Measurements from ENCODE around the gene FTSJ3. TPM values are rescaled to one million over a fixed set of nuclear protein-coding genes. Genes with fewer than 3 reads are reported as not detected.
"Not testable (repeated sequence)": the region's sequence is repeated elsewhere in the genome, so short reads cannot be mapped to it uniquely, and the experiment has no call there.

Gene FTSJ3
- total RNA-seq, 1 donor from 2014 or later, result 42.0 TPM

DNA sequence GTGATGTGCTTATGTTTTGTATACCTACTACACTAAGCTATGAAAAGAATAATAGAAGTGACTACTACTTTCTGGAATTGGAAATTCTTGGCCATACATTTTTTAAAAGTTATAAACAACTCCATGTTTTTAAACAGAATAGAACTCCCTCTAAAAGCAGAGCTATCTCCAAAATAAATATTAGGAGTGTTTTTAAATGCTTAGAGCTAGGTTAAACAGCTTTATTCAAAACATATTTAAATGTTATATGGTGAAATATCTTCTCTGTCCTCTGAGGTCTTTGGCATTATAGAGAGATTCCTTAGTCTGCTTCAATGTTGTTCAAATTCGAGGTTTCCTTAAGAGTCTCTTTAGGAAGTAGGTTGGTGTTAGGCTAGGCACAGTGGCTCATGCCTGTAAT lies 23.1 kb downstream of the FTSJ3 start:
- Mint-ChIP-seq H3K9me3 (ENCODE audit: unreplicated experiment) (no peaks in the 10 kb centered on the region), H3K36me3 (ENCODE audit: unreplicated experiment) (no peaks in the 10 kb centered on the region), H3K27me3 (ENCODE audit: unreplicated experiment) (no peaks in the 10 kb centered on the region), H3K27ac (ENCODE audit: unreplicated experiment) (no peak overlapping the region), H3K4me1 (ENCODE audit: low read depth, unreplicated experiment) (no peaks in the 10 kb centered on the region), H3K4me3 (ENCODE audit: unreplicated experiment) (no peak overlapping the region)
- TF ChIP-seq, protein P1, sequence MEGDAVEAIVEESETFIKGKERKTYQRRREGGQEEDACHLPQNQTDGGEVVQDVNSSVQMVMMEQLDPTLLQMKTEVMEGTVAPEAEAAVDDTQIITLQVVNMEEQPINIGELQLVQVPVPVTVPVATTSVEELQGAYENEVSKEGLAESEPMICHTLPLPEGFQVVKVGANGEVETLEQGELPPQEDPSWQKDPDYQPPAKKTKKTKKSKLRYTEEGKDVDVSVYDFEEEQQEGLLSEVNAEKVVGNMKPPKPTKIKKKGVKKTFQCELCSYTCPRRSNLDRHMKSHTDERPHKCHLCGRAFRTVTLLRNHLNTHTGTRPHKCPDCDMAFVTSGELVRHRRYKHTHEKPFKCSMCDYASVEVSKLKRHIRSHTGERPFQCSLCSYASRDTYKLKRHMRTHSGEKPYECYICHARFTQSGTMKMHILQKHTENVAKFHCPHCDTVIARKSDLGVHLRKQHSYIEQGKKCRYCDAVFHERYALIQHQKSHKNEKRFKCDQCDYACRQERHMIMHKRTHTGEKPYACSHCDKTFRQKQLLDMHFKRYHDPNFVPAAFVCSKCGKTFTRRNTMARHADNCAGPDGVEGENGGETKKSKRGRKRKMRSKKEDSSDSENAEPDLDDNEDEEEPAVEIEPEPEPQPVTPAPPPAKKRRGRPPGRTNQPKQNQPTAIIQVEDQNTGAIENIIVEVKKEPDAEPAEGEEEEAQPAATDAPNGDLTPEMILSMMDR (IDR thresholded peaks at IDR 0.05; ENCODE audit: partially characterized antibody, unreplicated experiment), result no peak
- DNase-seq, result no peak

DNA sequence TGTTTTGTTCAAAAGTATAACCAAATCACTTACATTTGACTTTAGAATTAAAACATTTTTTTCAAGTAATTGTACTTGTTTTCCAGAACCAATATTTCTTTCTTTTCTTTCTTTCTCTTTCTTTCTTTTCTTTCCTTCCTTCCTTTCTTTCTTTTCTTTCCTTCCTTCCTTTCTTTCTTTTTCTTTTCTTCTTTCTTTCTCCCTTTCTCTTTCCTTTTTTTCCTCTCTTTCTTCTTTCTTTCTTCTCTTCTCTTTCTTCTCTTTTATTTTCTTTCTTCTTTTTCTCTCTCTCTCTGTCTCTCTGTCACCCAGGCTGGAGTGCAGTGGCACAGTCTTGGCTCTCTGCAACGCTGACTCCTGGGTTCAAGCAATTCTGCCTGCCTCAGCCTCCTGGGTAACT lies 26.7 kb downstream of the FTSJ3 start:
- Mint-ChIP-seq H3K27me3 (ENCODE audit: unreplicated experiment) (no peaks in the 10 kb centered on the region), H3K36me3 (ENCODE audit: unreplicated experiment) (no peaks in the 10 kb centered on the region), H3K4me1 (ENCODE audit: low read depth, unreplicated experiment) (no peaks in the 10 kb centered on the region), H3K9me3 (ENCODE audit: unreplicated experiment) (no peaks in the 10 kb centered on the region), H3K27ac (ENCODE audit: unreplicated experiment) (no peak overlapping the region), H3K4me3 (ENCODE audit: unreplicated experiment) (no peak overlapping the region)
- no peak for DNase-seq
- TF ChIP-seq, protein P1 (IDR thresholded peaks at IDR 0.05; ENCODE audit: partially characterized antibody, unreplicated experiment), result no peak

DNA sequence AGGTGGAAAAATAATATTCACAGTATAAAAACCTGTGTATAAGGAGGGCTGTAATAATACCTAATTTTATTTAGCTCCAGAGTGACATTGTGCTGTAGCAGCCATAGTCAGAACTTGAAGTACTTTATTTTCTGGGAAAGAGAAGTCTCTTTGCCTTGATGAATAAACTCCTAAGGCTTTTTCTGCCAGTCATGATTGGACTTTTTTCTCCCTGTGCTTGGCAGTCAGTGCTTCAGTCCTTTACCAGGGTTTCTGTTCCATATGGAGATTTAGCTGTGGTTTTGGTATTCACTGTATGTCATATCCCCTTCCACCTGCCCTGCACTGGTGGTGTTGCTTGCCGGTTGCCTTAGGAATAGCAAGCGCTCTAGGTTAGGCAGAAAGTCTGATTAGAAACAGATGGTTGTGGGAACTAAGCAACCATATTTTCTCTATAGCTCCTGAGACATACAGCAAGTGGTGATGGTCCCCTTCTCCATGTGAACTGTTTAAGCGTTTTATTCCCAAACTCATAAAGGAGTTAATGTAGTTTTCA lies 28.8 kb downstream of the FTSJ3 start:
- Mint-ChIP-seq H3K27me3 (ENCODE audit: unreplicated experiment) (no peaks in the 10 kb centered on the region), H3K4me3 (ENCODE audit: unreplicated experiment) (no peak overlapping the region), H3K4me1 (ENCODE audit: low read depth, unreplicated experiment) (no peaks in the 10 kb centered on the region), H3K36me3 (ENCODE audit: unreplicated experiment) (no peaks in the 10 kb centered on the region), H3K27ac (ENCODE audit: unreplicated experiment) (no peak overlapping the region), H3K9me3 (ENCODE audit: unreplicated experiment) (no peaks in the 10 kb centered on the region)
- TF ChIP-seq, protein P1 (IDR thresholded peaks at IDR 0.05; ENCODE audit: partially characterized antibody, unreplicated experiment), result no peak
- no peak for DNase-seq

DNA sequence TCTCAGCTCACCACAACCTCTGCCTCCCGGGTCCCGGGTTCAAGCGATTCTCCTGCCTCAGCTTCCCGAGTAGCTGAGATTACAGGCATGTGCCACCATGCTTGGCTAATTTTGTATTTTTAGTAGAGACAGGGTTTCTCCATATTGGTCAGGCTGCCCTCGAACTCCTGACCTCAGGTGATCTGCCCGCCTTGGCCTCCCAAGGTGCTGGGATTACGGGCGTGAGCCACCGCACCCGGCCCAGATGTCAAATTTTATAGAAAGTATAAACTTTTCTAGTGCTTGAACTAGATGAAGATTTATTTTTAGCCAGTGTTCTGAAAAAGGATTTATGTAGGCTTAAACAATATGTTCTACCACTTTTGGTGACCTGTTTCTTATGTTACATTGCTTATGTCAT lies 31.1 kb downstream of the FTSJ3 start:
- not testable (repeated sequence) for DNase-seq; H3K4me3 Mint-ChIP-seq (ENCODE audit: unreplicated experiment); H3K36me3 Mint-ChIP-seq (ENCODE audit: unreplicated experiment); H3K9me3 Mint-ChIP-seq (ENCODE audit: unreplicated experiment); H3K4me1 Mint-ChIP-seq (ENCODE audit: low read depth, unreplicated experiment); H3K27me3 Mint-ChIP-seq (ENCODE audit: unreplicated experiment); H3K27ac Mint-ChIP-seq (ENCODE audit: unreplicated experiment)

DNA sequence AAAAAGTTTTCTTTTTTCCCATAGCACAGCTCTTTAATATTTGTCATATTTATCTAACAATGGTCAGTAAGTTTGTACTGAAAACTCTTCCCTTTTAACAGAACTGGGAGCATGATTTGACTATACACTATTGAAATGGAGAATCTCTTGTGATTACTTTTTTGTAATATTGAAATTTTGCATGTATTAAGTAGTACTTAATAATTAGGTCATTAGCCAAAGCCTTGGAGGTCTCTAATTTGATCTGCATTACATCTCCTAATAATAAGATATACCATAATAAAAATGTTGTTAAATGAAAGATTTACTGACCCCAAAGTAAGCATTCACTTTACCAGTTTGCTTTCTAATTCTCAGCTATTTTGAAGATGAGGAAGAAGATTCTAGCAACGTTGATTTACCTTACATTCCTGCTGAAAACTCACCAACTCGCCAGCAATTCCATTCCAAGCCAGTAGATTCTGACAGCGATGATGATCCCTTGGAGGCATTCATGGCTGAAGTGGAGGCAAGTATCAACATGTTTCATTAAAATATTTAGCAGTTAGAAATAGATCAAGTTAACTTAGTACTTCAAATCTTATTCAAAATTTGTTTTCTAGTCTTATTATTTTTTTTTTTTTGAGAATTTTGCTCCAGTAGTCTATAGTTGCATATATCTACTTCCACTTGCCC lies 35.3 kb downstream of the FTSJ3 start:
- H3K4me1 Mint-ChIP-seq (ENCODE audit: low read depth, unreplicated experiment), result no peaks in the 10 kb centered on the region
- H3K36me3 Mint-ChIP-seq (ENCODE audit: unreplicated experiment), result no peaks in the 10 kb centered on the region
- H3K4me3 Mint-ChIP-seq (ENCODE audit: unreplicated experiment), result no peak overlapping the region
- H3K27ac Mint-ChIP-seq (ENCODE audit: unreplicated experiment), result no peak overlapping the region
- H3K27me3 Mint-ChIP-seq (ENCODE audit: unreplicated experiment), result no peaks in the 10 kb centered on the region
- TF ChIP-seq, protein P1 (IDR thresholded peaks at IDR 0.05; ENCODE audit: partially characterized antibody, unreplicated experiment), result no peak
- no peaks in the 10 kb centered on the region for H3K9me3 Mint-ChIP-seq (ENCODE audit: unreplicated experiment)
- DNase-seq, result no peak

All from glutamatergic neuron (in vitro differentiated cells).